Stimulated activated CD4-positive, alpha-beta T cell treated with anti-CD3 and anti-CD28 coated beads, Interleukin-15, amount 100 ng/mL, for 24 hours (primary cell): ENCODE measurements around the gene BSCL2.
"Not testable (repeated sequence)": the region's sequence is repeated elsewhere in the genome, so short reads cannot be mapped to it uniquely, and the experiment has no call there.

Experiments used
- DNase-seq: peaks from one replicate; pipeline ENCODE4 v3.0.0-alpha.2; 2020

The BSCL2 gene

DNA sequence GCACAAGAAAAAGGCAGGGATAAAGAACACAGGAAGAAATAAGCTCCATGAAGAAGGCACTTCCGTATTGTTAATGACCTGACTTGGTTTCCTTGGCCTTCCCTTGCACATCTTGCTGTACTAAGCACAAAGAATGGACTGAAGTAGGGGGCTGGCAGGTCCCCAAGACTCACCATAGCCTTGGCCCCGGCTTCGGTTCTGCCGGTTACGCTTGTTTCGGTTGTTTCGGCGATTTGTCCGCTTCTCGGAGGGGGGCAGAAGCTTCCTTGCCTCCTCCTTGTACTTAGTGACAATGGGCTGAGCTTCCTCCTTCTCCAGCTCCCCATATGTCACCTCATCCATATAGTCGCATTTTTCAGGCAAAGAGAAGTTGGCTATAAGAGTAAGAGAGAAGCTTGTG, 9.6 kb upstream of the BSCL2 start:
- no peak for DNase-seq

DNA sequence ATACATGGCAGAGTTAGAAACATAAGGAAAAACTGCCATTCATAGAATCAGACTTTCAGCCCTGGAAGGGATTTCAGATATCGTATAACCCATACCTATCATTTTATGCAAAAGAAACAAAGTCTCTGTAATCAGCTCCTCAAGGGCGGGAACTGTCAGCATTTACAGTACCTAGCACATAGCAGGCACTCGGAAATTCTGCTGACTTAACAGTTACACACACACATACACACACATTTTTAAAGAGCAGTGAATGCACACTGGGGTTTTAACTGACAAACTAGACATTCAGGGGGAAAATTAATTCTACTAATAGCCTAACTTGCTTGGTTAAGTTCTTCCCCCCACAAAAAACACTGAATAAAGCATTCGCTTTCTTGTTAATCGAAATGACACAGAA, 9.0 kb upstream of the BSCL2 start:
- DNase-seq, result no peak

- DNase-seq, result no peak
These were observed 8.2 kb upstream of the BSCL2 start for GRCh38 chr11:62715150-62716130.

- DNase-seq, result no peak
These were observed 6.1 kb upstream of the BSCL2 start for GRCh38 chr11:62713343-62713742.

DNA sequence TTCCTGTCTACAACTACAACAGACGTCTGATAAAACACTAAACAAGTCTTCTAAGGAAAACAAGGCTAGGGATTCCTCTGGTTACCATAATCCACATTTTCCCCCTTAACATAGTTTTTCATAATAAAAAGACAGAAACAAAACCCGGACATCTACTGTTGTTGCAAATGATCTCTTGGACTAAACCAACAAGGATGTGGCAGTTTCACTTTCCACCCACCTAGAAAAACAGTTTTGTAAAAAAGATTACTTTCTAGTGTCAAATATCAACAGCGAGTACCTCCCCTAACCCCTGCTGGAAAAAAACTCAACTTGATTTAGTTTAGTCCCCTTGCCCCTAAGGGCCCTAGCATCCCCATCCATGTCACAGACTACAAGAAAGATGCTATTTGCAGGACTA, 5.6 kb upstream of the BSCL2 start:
- DNase-seq, result no peak

GRCh38 chr11:62712276-62712812, 5.1 kb upstream of the BSCL2 start:
- DNase-seq, result no peak

DNA sequence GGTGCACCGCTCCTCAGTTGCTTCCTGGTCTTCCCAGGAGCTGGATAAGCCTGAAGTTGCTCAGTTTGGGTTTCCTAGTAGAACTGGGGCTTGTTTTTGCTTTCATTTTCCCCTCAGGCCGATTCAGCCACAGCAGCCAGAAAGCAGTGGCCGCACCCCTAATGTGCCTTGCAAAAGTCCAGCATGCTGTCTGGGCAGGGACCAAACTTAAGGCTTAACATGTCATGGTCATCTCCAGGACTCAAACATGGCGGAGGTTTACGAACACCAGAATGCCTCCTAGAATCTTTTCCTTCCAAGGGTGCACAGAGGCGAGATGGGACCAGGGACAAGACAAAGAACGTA, 2.7 kb upstream of the BSCL2 start:
- no peak for DNase-seq

- DNase-seq, result peak; percentile 97
These were observed 2.2 kb upstream of the BSCL2 start for GRCh38 chr11:62709247-62710000.

GRCh38 chr11:62708793-62709192, 1.6 kb upstream of the BSCL2 start:
- DNase-seq, result peak; percentile 59

GRCh38 chr11:62708392-62708791, 1.2 kb upstream of the BSCL2 start:
- DNase-seq, result no peak

GRCh38 chr11:62706850-62707247, 375 bp downstream of the BSCL2 start:
- no peak for DNase-seq

- DNase-seq, result peak; percentile 96
These were observed 1.1 kb downstream of the BSCL2 start for GRCh38 chr11:62705880-62706849.

DNA sequence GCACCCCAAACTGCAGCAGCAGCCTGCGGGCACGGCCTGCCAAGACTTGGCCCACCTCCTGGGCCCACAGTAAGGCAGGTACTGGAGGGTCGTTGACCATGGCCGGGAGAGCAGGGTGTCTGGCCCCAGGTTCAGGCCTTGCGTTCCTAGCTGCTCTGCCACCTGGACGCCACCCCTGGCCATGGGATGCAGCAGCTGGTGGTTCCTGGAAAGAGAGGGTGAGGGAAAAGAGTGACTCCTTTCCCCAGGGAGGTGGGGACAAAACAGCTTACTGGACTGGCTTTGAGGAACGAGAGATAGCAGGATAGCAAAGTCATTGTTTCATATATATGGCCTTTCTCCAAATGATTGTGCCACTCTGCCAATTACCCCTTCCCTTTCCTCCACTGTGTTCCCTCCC, 1.8 kb downstream of the BSCL2 start:
- DNase-seq, result no peak

GRCh38 chr11:62703921-62704320, 3.3 kb downstream of the BSCL2 start:
- not testable (repeated sequence) for DNase-seq

DNA sequence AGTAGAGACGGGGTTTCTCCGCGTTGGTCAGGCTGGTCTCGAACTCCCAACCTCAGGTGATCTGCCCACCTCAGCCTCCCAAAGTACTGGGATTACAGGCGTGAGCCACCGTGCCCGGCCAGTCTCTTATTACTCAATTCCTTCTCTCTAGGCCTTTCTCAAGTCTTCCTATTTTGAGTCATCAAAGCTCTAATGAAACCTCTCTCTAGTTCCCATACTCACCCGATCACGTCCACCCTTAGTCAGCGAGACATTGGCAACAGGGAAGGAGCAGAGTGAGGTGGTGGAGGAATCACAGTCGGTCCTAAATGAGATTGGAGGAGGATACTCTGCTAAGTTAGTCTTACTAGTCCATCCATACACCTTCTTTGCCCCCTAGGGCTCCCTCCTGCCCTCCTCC, 5.0 kb downstream of the BSCL2 start:
- DNase-seq, result no peak

GRCh38 chr11:62694455-62695167, 12.6 kb downstream of the BSCL2 start:
- DNase-seq, result peak; percentile 83

DNA sequence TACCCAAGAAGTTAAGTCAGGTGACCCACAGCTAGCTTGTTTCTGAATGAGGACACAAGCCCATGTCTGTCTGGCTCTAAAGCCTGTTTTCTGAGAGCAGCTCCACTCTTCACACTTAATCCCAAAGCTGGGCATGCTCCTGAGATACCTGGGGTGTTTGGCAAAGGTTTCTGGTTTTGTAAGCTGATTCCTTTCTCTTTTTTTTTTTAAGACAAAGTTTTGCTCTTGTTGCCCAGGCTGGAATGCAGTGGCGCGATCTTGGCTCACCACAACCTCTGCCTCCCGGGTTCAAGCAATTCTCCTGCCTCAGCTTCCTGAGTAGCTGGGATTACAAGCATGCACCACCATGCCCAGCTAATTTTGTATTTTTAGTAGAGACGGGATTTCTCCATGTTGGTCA, 13.6 kb downstream of the BSCL2 start:
- DNase-seq, result not testable (repeated sequence)

DNA sequence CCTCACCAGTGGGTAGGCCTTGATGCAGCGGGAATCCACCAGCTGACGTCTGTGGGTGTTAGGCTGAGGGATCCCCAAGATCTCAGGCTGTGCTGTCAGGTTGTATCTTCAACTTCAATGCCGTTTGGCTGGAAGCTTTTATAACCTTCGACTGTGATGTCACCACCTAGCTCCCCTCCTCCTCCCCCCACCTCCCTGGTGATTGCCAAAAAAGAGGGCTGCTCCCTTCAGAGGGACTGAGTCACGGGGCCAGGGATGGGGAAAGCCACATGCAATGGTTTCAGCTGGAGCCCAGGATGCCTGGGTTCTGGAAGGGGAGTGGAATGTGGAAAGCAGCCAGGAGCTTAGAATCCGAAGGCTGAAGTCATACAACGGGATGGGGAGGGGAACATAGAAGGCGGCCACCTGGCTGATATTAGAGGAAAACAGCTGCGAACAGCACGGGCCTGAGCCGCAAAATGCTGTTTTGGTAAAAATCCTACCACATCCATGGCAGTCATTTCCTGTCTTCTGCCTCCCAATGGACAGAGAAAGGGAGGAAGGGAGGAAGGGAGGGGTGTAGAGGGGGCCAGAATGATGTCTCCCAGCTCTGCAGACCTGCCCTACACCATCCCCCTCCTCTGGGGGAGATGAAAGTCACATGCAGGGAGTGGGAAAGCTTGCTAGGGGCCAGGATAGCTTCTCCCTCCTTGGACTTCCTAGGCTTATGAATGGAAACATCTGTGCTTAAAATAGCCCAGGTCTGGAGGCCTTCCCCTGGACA, 17.6 kb downstream of the BSCL2 start, which contains the start of gene LRRN4CL:
Gene LRRN4CL (minus strand): TSS at position 110 of the 763 bp plus-strand sequence. CDS start 1,022 bp downstream, outside the sequence.
- DNase-seq, result no peak

DNA sequence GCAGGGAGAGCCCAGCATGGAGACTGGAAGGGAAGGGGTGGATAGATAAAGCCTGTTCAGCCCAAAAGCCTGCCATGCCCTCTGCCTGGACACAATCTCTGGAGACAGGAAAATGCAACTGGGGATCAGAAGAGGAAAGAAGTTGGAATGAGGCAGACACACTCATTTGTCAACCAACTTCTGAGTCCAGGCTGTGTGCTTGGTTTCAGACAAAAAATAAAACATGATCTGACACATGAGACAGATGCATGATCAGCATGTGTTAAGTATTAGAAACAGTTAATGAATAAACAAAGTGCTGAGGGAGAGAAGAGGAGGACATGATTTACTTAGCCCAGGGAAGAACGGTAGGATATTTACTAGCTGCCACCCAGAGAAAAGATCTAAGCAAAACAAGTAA, 18.7 kb downstream of the BSCL2 start:
- no peak for DNase-seq

- no peak for DNase-seq
These were observed 19.5 kb downstream of the BSCL2 start for GRCh38 chr11:62687508-62688396.
